Measurements from ENCODE around the gene FHAD1. TPM values are rescaled to one million over a fixed set of nuclear protein-coding genes. Genes with fewer than 3 reads are reported as not detected.
A peak's percentile ranks its signal among the peaks of the same experiment; 100 is the strongest.

The FHAD1 gene
- total and polyA plus RNA-seq, 2 donors = 0.66 to 0.71 TPM

GRCh38 chr1:15397236-15397635 lies 150.2 kb downstream of the FHAD1 start:
- Histone ChIP-seq H3K4me3 (ENCODE audit: low read length in 2 of 2) (no peak overlapping the region), H3K36me3 (ENCODE audit: control insufficient read depth in 2 of 2, insufficient read depth in 2 of 2, low read length in 1 of 2) (no peaks in the 10 kb centered on the region), H3K27me3 (ENCODE audit: control insufficient read depth in 2 of 2, insufficient read depth in 1 of 2, low read length in 1 of 2) (no peaks in the 10 kb centered on the region), H3K9me3 (ENCODE audit: control insufficient read depth in 2 of 2, insufficient read depth in 1 of 2, low read length in 1 of 2) (peaks cover 0 to 7% of the 10 kb centered on the region in 2 donors), H3K27ac (ENCODE audit: low read depth in 1 of 2, low read length in 1 of 2) (no peak overlapping the region), H3K4me1 (ENCODE audit: control insufficient read depth in 2 of 2, insufficient read depth in 2 of 2, low read length in 2 of 2) (no peaks in the 10 kb centered on the region)
- 97% methylated on average over 2 of the region's 2 CpGs for WGBS
- DNase-seq (ENCODE audit: low read depth in 6 of 9, low spot score in 9 of 9) = no peak

GRCh38 chr1:15399710-15400109 lies 152.7 kb downstream of the FHAD1 start:
- Histone ChIP-seq H3K27ac (ENCODE audit: low read depth in 1 of 2, low read length in 1 of 2) (no peak overlapping the region), H3K27me3 (ENCODE audit: control insufficient read depth in 2 of 2, insufficient read depth in 1 of 2, low read length in 1 of 2) (no peaks in the 10 kb centered on the region), H3K36me3 (ENCODE audit: control insufficient read depth in 2 of 2, insufficient read depth in 2 of 2, low read length in 1 of 2) (no peaks in the 10 kb centered on the region), H3K4me1 (ENCODE audit: control insufficient read depth in 2 of 2, insufficient read depth in 2 of 2, low read length in 2 of 2) (no peaks in the 10 kb centered on the region), H3K9me3 (ENCODE audit: control insufficient read depth in 2 of 2, insufficient read depth in 1 of 2, low read length in 1 of 2) (peaks cover 0 to 7% of the 10 kb centered on the region in 2 donors), H3K4me3 (ENCODE audit: low read length in 2 of 2) (no peak overlapping the region)
- DNase-seq (ENCODE audit: low read depth in 6 of 9, low spot score in 9 of 9) = no peak
- WGBS = 97% methylated on average over 2 of the region's 2 CpGs

GRCh38 chr1:15400627-15401026 lies 153.6 kb downstream of the FHAD1 start:
- no peak overlapping the region for H3K4me3 ChIP-seq (ENCODE audit: low read length in 2 of 2)
- peaks cover 0 to 7% of the 10 kb centered on the region in 2 donors for H3K9me3 ChIP-seq (ENCODE audit: control insufficient read depth in 2 of 2, insufficient read depth in 1 of 2, low read length in 1 of 2)
- no peaks in the 10 kb centered on the region for H3K36me3 ChIP-seq (ENCODE audit: control insufficient read depth in 2 of 2, insufficient read depth in 2 of 2, low read length in 1 of 2)
- H3K4me1 ChIP-seq (ENCODE audit: control insufficient read depth in 2 of 2, insufficient read depth in 2 of 2, low read length in 2 of 2) = no peaks in the 10 kb centered on the region
- DNase-seq (ENCODE audit: low read depth in 6 of 9, low spot score in 9 of 9) = peak in 1 of 9 donors; percentile 18
- whole genome bisulfite sequencing = 98% methylated on average over 3 of the region's 3 CpGs
- H3K27me3 ChIP-seq (ENCODE audit: control insufficient read depth in 2 of 2, insufficient read depth in 1 of 2, low read length in 1 of 2) = no peaks in the 10 kb centered on the region
- no peak overlapping the region for H3K27ac ChIP-seq (ENCODE audit: low read depth in 1 of 2, low read length in 1 of 2)

- 97% methylated on average over 7 of the region's 7 CpGs for WGBS
- Histone ChIP-seq H3K36me3 (ENCODE audit: control insufficient read depth in 2 of 2, insufficient read depth in 2 of 2, low read length in 1 of 2) (no peaks in the 10 kb centered on the region), H3K4me3 (ENCODE audit: low read length in 2 of 2) (no peak overlapping the region), H3K27ac (ENCODE audit: low read depth in 1 of 2, low read length in 1 of 2) (no peak overlapping the region), H3K27me3 (ENCODE audit: control insufficient read depth in 2 of 2, insufficient read depth in 1 of 2, low read length in 1 of 2) (no peaks in the 10 kb centered on the region), H3K9me3 (ENCODE audit: control insufficient read depth in 2 of 2, insufficient read depth in 1 of 2, low read length in 1 of 2) (peaks cover 0 to 7% of the 10 kb centered on the region in 2 donors), H3K4me1 (ENCODE audit: control insufficient read depth in 2 of 2, insufficient read depth in 2 of 2, low read length in 2 of 2) (no peaks in the 10 kb centered on the region)
- DNase-seq (ENCODE audit: low read depth in 6 of 9, low spot score in 9 of 9) = no peak
Observed at GRCh38 chr1:15401391-15402055, 154.5 kb downstream of the FHAD1 start.

GRCh38 chr1:15402809-15403450 lies 155.9 kb downstream of the FHAD1 start:
- H3K27me3 ChIP-seq (ENCODE audit: control insufficient read depth in 2 of 2, insufficient read depth in 1 of 2, low read length in 1 of 2) = peaks cover 4 to 5% of the 10 kb centered on the region in 2 donors
- no peak overlapping the region for H3K27ac ChIP-seq (ENCODE audit: low read depth in 1 of 2, low read length in 1 of 2)
- WGBS = 84% methylated on average over 5 of the region's 5 CpGs

GRCh38 chr1:15403962-15404580 lies 157.0 kb downstream of the FHAD1 start:
- no peak for DNase-seq (ENCODE audit: low read depth in 6 of 9, low spot score in 9 of 9)
- H3K9me3 ChIP-seq (ENCODE audit: control insufficient read depth in 2 of 2, insufficient read depth in 1 of 2, low read length in 1 of 2) = peaks cover 0 to 7% of the 10 kb centered on the region in 2 donors
- H3K36me3 ChIP-seq (ENCODE audit: control insufficient read depth in 2 of 2, insufficient read depth in 2 of 2, low read length in 1 of 2) = no peaks in the 10 kb centered on the region
- H3K4me1 ChIP-seq (ENCODE audit: control insufficient read depth in 2 of 2, insufficient read depth in 2 of 2, low read length in 2 of 2) = peaks cover 3% of the 10 kb centered on the region in 2 donors
- H3K4me3 ChIP-seq (ENCODE audit: low read length in 2 of 2) = no peak overlapping the region
- 98% methylated on average over 9 of the region's 9 CpGs for WGBS
- peaks cover 8 to 10% of the 10 kb centered on the region in 2 donors for H3K27me3 ChIP-seq (ENCODE audit: control insufficient read depth in 2 of 2, insufficient read depth in 1 of 2, low read length in 1 of 2)
- H3K27ac ChIP-seq (ENCODE audit: low read depth in 1 of 2, low read length in 1 of 2) = no peak overlapping the region

More at GRCh38 chr1:15402809-15403450, 155.9 kb downstream of the FHAD1 start:
- Histone ChIP-seq H3K36me3 (ENCODE audit: control insufficient read depth in 2 of 2, insufficient read depth in 2 of 2, low read length in 1 of 2) (no peaks in the 10 kb centered on the region), H3K4me3 (ENCODE audit: low read length in 2 of 2) (no peak overlapping the region), H3K4me1 (ENCODE audit: control insufficient read depth in 2 of 2, insufficient read depth in 2 of 2, low read length in 2 of 2) (no peaks in the 10 kb centered on the region), H3K9me3 (ENCODE audit: control insufficient read depth in 2 of 2, insufficient read depth in 1 of 2, low read length in 1 of 2) (peaks cover 0 to 7% of the 10 kb centered on the region in 2 donors)
- DNase-seq (ENCODE audit: low read depth in 6 of 9, low spot score in 9 of 9) = no peak

- Histone ChIP-seq H3K4me1 (ENCODE audit: control insufficient read depth in 2 of 2, insufficient read depth in 2 of 2, low read length in 2 of 2) (peaks cover 6 to 7% of the 10 kb centered on the region in 2 donors), H3K36me3 (ENCODE audit: control insufficient read depth in 2 of 2, insufficient read depth in 2 of 2, low read length in 1 of 2) (no peaks in the 10 kb centered on the region), H3K27me3 (ENCODE audit: control insufficient read depth in 2 of 2, insufficient read depth in 1 of 2, low read length in 1 of 2) (peaks cover 8 to 13% of the 10 kb centered on the region in 2 donors), H3K4me3 (ENCODE audit: low read length in 2 of 2) (no peak overlapping the region), H3K9me3 (ENCODE audit: control insufficient read depth in 2 of 2, insufficient read depth in 1 of 2, low read length in 1 of 2) (peaks cover 0 to under 1% of the 10 kb centered on the region in 2 donors), H3K27ac (ENCODE audit: low read depth in 1 of 2, low read length in 1 of 2) (no peak overlapping the region)
- no peak for DNase-seq (ENCODE audit: low read depth in 6 of 9, low spot score in 9 of 9)
- 97% methylated on average over 9 of the region's 9 CpGs for WGBS
Observed at GRCh38 chr1:15405106-15405850, 158.3 kb downstream of the FHAD1 start.

- Histone ChIP-seq H3K4me1 (ENCODE audit: control insufficient read depth in 2 of 2, insufficient read depth in 2 of 2, low read length in 2 of 2) (peaks cover 14 to 20% of the 10 kb centered on the region in 2 donors), H3K9me3 (ENCODE audit: control insufficient read depth in 2 of 2, insufficient read depth in 1 of 2, low read length in 1 of 2) (no peaks in the 10 kb centered on the region), H3K4me3 (ENCODE audit: low read length in 2 of 2) (no peak overlapping the region), H3K27ac (ENCODE audit: low read depth in 1 of 2, low read length in 1 of 2) (no peak overlapping the region), H3K36me3 (ENCODE audit: control insufficient read depth in 2 of 2, insufficient read depth in 2 of 2, low read length in 1 of 2) (no peaks in the 10 kb centered on the region), H3K27me3 (ENCODE audit: control insufficient read depth in 2 of 2, insufficient read depth in 1 of 2, low read length in 1 of 2) (peaks cover 8 to 13% of the 10 kb centered on the region in 2 donors)
- WGBS = 88% methylated on average over 11 of the region's 11 CpGs
- no peak for DNase-seq (ENCODE audit: low read depth in 6 of 9, low spot score in 9 of 9)
Observed at GRCh38 chr1:15406614-15407559, 159.9 kb downstream of the FHAD1 start.

Data from thymus (tissue), 11 donors.